ENCODE results near the gene ERGIC1. TPM values are rescaled to one million over a fixed set of nuclear protein-coding genes. Genes with fewer than 3 reads are reported as not detected.

The ERGIC1 gene
- polyA plus RNA-seq, 1 donor from 2014 or later = 59.1 TPM

- no peaks in the 10 kb centered on the region for H4K20me1 ChIP-seq (ENCODE audit: insufficient read depth)
- no peak overlapping the region for H3K27ac ChIP-seq (ENCODE audit: low read length)
- no peak for TF ChIP-seq EP300 (conservative IDR thresholded peaks at IDR 0.05; ENCODE audit: poor library complexity, severe bottlenecking)
- TF ChIP-seq, protein P1, sequence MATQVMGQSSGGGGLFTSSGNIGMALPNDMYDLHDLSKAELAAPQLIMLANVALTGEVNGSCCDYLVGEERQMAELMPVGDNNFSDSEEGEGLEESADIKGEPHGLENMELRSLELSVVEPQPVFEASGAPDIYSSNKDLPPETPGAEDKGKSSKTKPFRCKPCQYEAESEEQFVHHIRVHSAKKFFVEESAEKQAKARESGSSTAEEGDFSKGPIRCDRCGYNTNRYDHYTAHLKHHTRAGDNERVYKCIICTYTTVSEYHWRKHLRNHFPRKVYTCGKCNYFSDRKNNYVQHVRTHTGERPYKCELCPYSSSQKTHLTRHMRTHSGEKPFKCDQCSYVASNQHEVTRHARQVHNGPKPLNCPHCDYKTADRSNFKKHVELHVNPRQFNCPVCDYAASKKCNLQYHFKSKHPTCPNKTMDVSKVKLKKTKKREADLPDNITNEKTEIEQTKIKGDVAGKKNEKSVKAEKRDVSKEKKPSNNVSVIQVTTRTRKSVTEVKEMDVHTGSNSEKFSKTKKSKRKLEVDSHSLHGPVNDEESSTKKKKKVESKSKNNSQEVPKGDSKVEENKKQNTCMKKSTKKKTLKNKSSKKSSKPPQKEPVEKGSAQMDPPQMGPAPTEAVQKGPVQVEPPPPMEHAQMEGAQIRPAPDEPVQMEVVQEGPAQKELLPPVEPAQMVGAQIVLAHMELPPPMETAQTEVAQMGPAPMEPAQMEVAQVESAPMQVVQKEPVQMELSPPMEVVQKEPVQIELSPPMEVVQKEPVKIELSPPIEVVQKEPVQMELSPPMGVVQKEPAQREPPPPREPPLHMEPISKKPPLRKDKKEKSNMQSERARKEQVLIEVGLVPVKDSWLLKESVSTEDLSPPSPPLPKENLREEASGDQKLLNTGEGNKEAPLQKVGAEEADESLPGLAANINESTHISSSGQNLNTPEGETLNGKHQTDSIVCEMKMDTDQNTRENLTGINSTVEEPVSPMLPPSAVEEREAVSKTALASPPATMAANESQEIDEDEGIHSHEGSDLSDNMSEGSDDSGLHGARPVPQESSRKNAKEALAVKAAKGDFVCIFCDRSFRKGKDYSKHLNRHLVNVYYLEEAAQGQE (IDR thresholded peaks at IDR 0.05; ENCODE audit: borderline replicate concordance) = no peak
- TF ChIP-seq, protein P2, sequence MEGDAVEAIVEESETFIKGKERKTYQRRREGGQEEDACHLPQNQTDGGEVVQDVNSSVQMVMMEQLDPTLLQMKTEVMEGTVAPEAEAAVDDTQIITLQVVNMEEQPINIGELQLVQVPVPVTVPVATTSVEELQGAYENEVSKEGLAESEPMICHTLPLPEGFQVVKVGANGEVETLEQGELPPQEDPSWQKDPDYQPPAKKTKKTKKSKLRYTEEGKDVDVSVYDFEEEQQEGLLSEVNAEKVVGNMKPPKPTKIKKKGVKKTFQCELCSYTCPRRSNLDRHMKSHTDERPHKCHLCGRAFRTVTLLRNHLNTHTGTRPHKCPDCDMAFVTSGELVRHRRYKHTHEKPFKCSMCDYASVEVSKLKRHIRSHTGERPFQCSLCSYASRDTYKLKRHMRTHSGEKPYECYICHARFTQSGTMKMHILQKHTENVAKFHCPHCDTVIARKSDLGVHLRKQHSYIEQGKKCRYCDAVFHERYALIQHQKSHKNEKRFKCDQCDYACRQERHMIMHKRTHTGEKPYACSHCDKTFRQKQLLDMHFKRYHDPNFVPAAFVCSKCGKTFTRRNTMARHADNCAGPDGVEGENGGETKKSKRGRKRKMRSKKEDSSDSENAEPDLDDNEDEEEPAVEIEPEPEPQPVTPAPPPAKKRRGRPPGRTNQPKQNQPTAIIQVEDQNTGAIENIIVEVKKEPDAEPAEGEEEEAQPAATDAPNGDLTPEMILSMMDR (IDR thresholded peaks at IDR 0.05; ENCODE audit: poor library complexity, severe bottlenecking) = no peak
- no peak for TF ChIP-seq POLR2AphosphoS5 (IDR thresholded peaks at IDR 0.05)
- TF ChIP-seq RAD21 (conservative IDR thresholded peaks at IDR 0.05) = no peak
- no peak for TF ChIP-seq EZH2 (IDR thresholded peaks at IDR 0.05; ENCODE audit: borderline replicate concordance, insufficient read depth, low read length, poor library complexity, severe bottlenecking)
- TF ChIP-seq TAF1 (IDR thresholded peaks at IDR 0.05; ENCODE audit: low read depth) = no peak
- no peak for TF ChIP-seq SMC3 (conservative IDR thresholded peaks at IDR 0.05; ENCODE audit: poor library complexity)
- no peak for TF ChIP-seq MXI1 (conservative IDR thresholded peaks at IDR 0.05; ENCODE audit: poor library complexity, severe bottlenecking)
- no peak overlapping the region for H3K4me3 ChIP-seq (ENCODE audit: low read length)
- H3K79me2 ChIP-seq (replicated peaks; ENCODE audit: insufficient read depth, low read length) = peaks cover 6% of the 10 kb centered on the region
- no peaks in the 10 kb centered on the region for H3K36me3 ChIP-seq (ENCODE audit: insufficient read depth, low read length)
- no peaks in the 10 kb centered on the region for H3K9me3 ChIP-seq (ENCODE audit: low read length)
- H3K9ac ChIP-seq (ENCODE audit: low read length) = no peak overlapping the region
- H2AFZ ChIP-seq (ENCODE audit: low read depth, low read length) = no peak overlapping the region
- no peaks in the 10 kb centered on the region for H3K9me2 ChIP-seq (ENCODE audit: insufficient read depth, low read length)
- no peak overlapping the region for H3K4me2 ChIP-seq (ENCODE audit: low read length)
- no peaks in the 10 kb centered on the region for H3F3A ChIP-seq (ENCODE audit: insufficient read depth, low read length, poor library complexity, severe bottlenecking)
- no peaks in the 10 kb centered on the region for H3K27me3 ChIP-seq (ENCODE audit: insufficient read depth, low read depth, low read length)
Measured at GRCh38 chr5:172845154-172845553, 11.1 kb downstream of the ERGIC1 start.

DNA sequence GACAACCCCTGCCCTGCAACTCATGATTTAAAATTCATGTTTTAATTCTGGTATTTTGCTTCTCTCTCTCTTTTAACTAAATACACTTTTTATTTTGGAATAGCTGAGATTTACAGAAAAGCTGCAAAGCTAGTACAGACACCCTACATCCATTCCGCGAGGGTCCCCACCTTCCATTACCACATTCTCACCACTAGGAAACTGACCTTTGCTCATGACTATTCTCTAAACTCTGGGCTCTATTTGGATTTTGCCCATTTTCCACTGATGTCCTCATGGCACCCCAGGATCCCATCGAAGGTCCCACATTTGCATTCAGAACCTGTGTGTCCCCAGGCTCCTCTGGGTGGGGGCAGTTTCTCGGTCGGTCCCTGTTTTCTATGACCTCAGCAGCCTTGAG lies 11.5 kb downstream of the ERGIC1 start:
- H3K79me2 ChIP-seq (replicated peaks; ENCODE audit: insufficient read depth, low read length) = peaks cover 6% of the 10 kb centered on the region
- no peak overlapping the region for H3K9ac ChIP-seq (ENCODE audit: low read length)
- H2AFZ ChIP-seq (ENCODE audit: low read depth, low read length) = no peak overlapping the region
- no peak overlapping the region for H3K27ac ChIP-seq (ENCODE audit: low read length)
- no peaks in the 10 kb centered on the region for H3K27me3 ChIP-seq (ENCODE audit: insufficient read depth, low read depth, low read length)
- H3K4me2 ChIP-seq (ENCODE audit: low read length) = no peak overlapping the region
- TF ChIP-seq TAF1 (IDR thresholded peaks at IDR 0.05; ENCODE audit: low read depth) (no peak), MXI1 (conservative IDR thresholded peaks at IDR 0.05; ENCODE audit: poor library complexity, severe bottlenecking) (no peak), RAD21 (conservative IDR thresholded peaks at IDR 0.05) (no peak)
- TF ChIP-seq, protein P1 (IDR thresholded peaks at IDR 0.05; ENCODE audit: borderline replicate concordance) = no peak
- H3K36me3 ChIP-seq (ENCODE audit: insufficient read depth, low read length) = no peaks in the 10 kb centered on the region
- H4K20me1 ChIP-seq (ENCODE audit: insufficient read depth) = no peaks in the 10 kb centered on the region
- no peak overlapping the region for H3K4me3 ChIP-seq (ENCODE audit: low read length)
- H3K9me2 ChIP-seq (ENCODE audit: insufficient read depth, low read length) = no peaks in the 10 kb centered on the region
- H3K9me3 ChIP-seq (ENCODE audit: low read length) = no peaks in the 10 kb centered on the region
- no peaks in the 10 kb centered on the region for H3F3A ChIP-seq (ENCODE audit: insufficient read depth, low read length, poor library complexity, severe bottlenecking)
